ENCODE measurements around the gene GRIA4.

GRIA4 gene

GRCh38 chr11:105929084-105929955 is 319.4 kb downstream of the GRIA4 start:
- TF ChIP-seq GABPA (IDR thresholded peaks at IDR 0.05; ENCODE audit: low read depth): no peak
- no peak for TF ChIP-seq REST (IDR thresholded peaks at IDR 0.05; ENCODE audit: insufficient replicate concordance, low read depth)
- TF ChIP-seq CTCF (IDR thresholded peaks at IDR 0.05; ENCODE audit: insufficient read depth, low read length): no peak
- TF ChIP-seq SPI1 (IDR thresholded peaks at IDR 0.05; ENCODE audit: borderline replicate concordance, low read depth): no peak
- TF ChIP-seq POLR2AphosphoS5 (IDR thresholded peaks at IDR 0.05; ENCODE audit: low read depth): no peak
- DNase-seq (ENCODE audit: low read depth in 1 of 2, low spot score in 1 of 2): no peak
- Histone ChIP-seq H3K4me3 (replicated peaks; ENCODE audit: insufficient read depth, low read length) (no peak overlapping the region), H3K27ac (replicated peaks) (no peak overlapping the region), H3K27me3 (ENCODE audit: insufficient read depth, poor library complexity, severe bottlenecking) (peaks cover 2% of the 10 kb centered on the region)

- Histone ChIP-seq H3K27me3 (ENCODE audit: insufficient read depth, poor library complexity, severe bottlenecking) (no peaks in the 10 kb centered on the region), H3K27ac (replicated peaks) (no peak overlapping the region), H3K4me3 (replicated peaks; ENCODE audit: insufficient read depth, low read length) (no peak overlapping the region)
- DNase-seq (ENCODE audit: low read depth in 1 of 2, low spot score in 1 of 2): no peak
- TF ChIP-seq GABPA (IDR thresholded peaks at IDR 0.05; ENCODE audit: low read depth) (no peak), POLR2AphosphoS5 (IDR thresholded peaks at IDR 0.05; ENCODE audit: low read depth) (no peak), SPI1 (IDR thresholded peaks at IDR 0.05; ENCODE audit: borderline replicate concordance, low read depth) (no peak), CTCF (IDR thresholded peaks at IDR 0.05; ENCODE audit: insufficient read depth, low read length) (no peak), REST (IDR thresholded peaks at IDR 0.05; ENCODE audit: insufficient replicate concordance, low read depth) (no peak)
These were observed 323.8 kb downstream of the GRIA4 start for GRCh38 chr11:105933695-105934094.

GRCh38 chr11:105935791-105936190 is 325.9 kb downstream of the GRIA4 start:
- Histone ChIP-seq H3K27ac (replicated peaks) (no peak overlapping the region), H3K27me3 (ENCODE audit: insufficient read depth, poor library complexity, severe bottlenecking) (no peaks in the 10 kb centered on the region), H3K4me3 (replicated peaks; ENCODE audit: insufficient read depth, low read length) (no peak overlapping the region)
- DNase-seq (ENCODE audit: low read depth in 1 of 2, low spot score in 1 of 2): no peak
- TF ChIP-seq REST (IDR thresholded peaks at IDR 0.05; ENCODE audit: insufficient replicate concordance, low read depth): no peak
- no peak for TF ChIP-seq POLR2AphosphoS5 (IDR thresholded peaks at IDR 0.05; ENCODE audit: low read depth)
- no peak for TF ChIP-seq CTCF (IDR thresholded peaks at IDR 0.05; ENCODE audit: insufficient read depth, low read length)

Data from HL-60 (cell line).